GM18517 (cell line): ENCODE measurements around the gene BNC2.

Experiments
- ATAC-seq: cut with Tn5 transposase; IDR thresholded peaks from one replicate; pipeline ENCODE4 v1.9.1; 2021; ENCODE audit warnings: mild to moderate bottlenecking, moderate library complexity; ENCODE audit not compliant: unreplicated experiment

BNC2 gene

GRCh38 chr9:16763946-16764345 is 106.5 kb downstream of the BNC2 start:
- ATAC-seq, result no peak

- ATAC-seq, result no peak
Measured at GRCh38 chr9:16755467-16756160, 114.9 kb downstream of the BNC2 start.

GRCh38 chr9:16754662-16755061 is 115.8 kb downstream of the BNC2 start:
- no peak for ATAC-seq

DNA sequence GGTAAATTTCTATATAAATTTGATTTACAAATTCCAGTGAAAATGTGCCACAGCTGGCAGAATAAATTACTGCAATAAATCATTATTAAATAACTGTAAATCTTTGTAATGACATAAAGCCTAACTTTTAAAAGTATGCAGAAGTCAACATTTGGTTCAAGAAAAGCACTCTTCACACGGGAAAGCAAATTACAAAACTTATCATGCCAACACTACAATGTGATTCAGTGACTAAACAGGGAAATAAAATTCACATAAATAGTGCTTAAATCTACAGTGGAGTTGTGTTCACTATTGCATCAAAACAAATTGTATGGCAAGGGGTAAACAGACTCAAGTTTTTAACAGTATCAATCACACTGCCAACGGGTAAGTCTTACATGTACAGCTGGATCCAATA is 117.2 kb downstream of the BNC2 start:
- ATAC-seq, result no peak

DNA sequence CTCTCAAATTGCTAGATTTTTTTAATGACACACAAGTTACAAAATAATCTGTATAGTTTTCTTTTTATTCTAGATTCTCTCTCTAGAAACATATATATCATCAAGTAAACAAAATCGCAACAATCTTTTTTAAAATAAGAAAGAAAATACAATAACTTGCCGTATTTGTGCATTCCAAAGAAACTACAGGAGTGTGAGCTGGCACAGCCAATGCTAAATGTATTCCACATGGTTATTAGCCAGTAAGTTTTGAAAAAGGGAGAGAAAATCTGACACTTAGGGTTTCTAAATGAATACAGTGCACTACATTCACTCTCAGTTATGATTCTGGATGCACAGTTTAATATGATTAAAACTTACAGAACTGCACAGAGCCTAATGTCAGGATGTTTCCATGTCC is 117.9 kb downstream of the BNC2 start:
- no peak for ATAC-seq

- ATAC-seq, result no peak
Measured at GRCh38 chr9:16750553-16750952, 119.9 kb downstream of the BNC2 start.

GRCh38 chr9:16745359-16745758 is 125.1 kb downstream of the BNC2 start:
- ATAC-seq, result no peak

DNA sequence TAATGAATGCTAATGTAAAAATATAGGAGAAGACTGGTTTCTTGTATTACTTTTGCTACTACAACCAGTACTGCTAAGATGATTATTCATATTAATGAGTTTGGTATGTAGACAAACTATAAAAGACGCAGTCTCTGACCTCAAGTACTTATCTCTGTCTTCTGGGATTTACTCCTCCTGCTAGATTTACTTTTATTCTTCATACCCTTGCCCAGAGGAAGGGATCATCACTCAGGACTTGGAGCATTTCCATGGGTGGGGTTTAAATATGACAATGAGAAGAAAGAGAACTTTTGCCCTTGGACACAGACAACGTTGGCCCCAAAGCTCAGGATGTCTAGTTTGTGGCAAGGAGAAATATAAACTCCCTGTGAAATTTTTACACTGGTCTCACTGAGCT is 126.1 kb downstream of the BNC2 start:
- ATAC-seq, result no peak

GRCh38 chr9:16743375-16743774 is 127.1 kb downstream of the BNC2 start:
- no peak for ATAC-seq

GRCh38 chr9:16735001-16735400 is 135.5 kb downstream of the BNC2 start:
- ATAC-seq, result no peak

GRCh38 chr9:16732546-16732945 is 137.9 kb downstream of the BNC2 start:
- no peak for ATAC-seq

- ATAC-seq, result no peak
Measured at GRCh38 chr9:16730162-16730561, 140.3 kb downstream of the BNC2 start.

GRCh38 chr9:16729651-16730050 is 140.8 kb downstream of the BNC2 start:
- no peak for ATAC-seq

DNA sequence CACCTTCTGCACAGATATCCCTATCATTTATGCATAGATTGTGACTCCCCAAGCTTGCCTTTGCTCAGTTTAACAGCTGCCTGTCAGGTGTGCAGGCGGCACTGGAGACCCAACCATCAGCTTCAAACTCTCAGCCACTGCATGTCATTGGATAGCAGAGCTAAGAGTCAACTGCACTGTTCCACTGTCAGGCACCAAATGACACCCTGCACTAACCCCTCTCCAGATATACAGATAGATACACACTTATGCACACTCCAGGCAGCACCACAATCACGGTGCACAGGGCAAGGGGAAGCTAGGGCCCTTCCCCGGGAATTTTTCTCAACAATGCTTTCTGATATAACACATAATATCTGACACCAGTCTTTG is 142.3 kb downstream of the BNC2 start:
- no peak for ATAC-seq

GRCh38 chr9:16727452-16728136 is 142.9 kb downstream of the BNC2 start:
- ATAC-seq, result no peak

DNA sequence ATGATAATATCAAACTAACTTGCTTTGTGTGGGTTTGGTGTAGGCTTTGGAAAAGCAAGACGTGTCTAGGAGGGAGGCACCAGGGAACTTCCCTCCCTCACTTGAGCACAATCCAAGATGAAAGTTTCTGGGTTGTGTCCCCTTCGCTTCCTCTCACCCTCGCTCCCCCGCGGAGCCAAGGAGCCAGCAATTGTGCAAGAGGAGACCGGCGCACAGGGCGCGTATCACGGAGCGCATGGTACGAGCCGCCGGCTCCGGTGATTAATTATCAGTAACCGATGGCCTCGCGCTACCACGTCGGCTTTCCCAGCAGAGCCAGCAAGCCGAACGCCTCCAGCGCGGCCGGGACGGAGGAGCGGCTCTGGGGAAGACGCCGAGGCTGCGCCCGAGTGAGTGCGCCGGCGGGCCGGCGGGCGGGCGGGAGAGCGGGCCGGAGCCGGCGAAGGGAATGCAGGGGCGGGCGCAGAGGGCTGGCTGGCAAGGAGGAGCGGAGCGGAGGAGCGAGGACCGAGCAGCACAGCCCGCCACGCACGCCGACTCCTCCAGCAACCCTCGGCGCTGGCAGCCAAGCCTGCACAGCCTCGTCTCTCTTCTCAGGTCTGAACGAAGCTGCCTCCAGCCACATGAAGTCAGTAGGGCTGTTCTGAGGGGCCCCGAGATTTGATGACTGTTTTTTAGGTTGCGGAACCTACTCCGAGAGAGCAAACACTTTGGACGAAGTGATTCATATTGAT is 143.6 kb downstream of the BNC2 start:
- ATAC-seq, result no peak

- no peak for ATAC-seq
Measured at GRCh38 chr9:16726029-16726428, 144.4 kb downstream of the BNC2 start.

DNA sequence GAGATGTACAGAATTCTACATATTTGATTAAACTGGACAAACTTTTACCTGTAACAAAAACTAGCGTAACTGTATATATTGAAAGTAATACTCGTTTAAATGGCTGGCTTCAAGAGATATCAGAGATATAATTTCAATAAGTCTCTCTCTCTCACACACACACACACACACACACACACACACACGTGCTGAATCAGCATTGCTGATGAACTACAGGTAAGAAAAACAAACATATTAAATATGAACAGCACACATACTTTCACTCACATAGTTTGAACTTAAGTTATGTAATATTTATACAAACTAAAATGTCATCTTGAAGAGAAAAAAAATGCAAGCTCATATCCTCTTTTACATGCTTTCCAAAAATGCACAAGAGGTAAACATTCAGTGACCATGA is 145.4 kb downstream of the BNC2 start:
- no peak for ATAC-seq

GRCh38 chr9:16721972-16722371 is 148.5 kb downstream of the BNC2 start:
- ATAC-seq, result no peak

- ATAC-seq, result no peak
Measured at GRCh38 chr9:16720386-16720785, 150.1 kb downstream of the BNC2 start.

DNA sequence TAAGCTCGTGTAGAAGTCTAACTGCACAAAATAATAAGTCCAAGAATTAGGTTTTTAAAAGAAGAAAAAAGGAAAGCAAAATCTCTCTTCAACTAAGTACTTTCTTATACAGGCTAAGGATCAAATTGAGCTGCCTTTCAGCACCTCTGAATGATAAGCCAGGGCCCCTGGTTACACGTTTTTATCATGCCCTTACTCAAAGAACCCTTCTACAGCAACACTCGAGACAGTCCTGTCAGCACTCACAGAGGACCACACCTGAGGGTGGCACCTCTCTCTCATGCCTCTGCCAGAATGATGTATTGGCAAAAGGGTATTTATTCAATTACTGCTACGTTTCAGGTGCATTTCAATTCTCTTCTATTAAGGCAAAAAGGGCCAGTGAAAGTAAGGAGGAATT is 150.5 kb downstream of the BNC2 start:
- no peak for ATAC-seq

- ATAC-seq, result no peak
Measured at GRCh38 chr9:16718952-16719351, 151.5 kb downstream of the BNC2 start.
